Activated naive CD4-positive, alpha-beta T cell treated with anti-CD3 and anti-CD28 coated beads, Interleukin-2, amount 50 U/mL, for 16 hours (primary cell): ENCODE results near the gene CCDC78.

Experiments used
- DNase-seq: peaks from one replicate; pipeline ENCODE4 v3.0.0-alpha.2; 2020

CCDC78 gene

DNA sequence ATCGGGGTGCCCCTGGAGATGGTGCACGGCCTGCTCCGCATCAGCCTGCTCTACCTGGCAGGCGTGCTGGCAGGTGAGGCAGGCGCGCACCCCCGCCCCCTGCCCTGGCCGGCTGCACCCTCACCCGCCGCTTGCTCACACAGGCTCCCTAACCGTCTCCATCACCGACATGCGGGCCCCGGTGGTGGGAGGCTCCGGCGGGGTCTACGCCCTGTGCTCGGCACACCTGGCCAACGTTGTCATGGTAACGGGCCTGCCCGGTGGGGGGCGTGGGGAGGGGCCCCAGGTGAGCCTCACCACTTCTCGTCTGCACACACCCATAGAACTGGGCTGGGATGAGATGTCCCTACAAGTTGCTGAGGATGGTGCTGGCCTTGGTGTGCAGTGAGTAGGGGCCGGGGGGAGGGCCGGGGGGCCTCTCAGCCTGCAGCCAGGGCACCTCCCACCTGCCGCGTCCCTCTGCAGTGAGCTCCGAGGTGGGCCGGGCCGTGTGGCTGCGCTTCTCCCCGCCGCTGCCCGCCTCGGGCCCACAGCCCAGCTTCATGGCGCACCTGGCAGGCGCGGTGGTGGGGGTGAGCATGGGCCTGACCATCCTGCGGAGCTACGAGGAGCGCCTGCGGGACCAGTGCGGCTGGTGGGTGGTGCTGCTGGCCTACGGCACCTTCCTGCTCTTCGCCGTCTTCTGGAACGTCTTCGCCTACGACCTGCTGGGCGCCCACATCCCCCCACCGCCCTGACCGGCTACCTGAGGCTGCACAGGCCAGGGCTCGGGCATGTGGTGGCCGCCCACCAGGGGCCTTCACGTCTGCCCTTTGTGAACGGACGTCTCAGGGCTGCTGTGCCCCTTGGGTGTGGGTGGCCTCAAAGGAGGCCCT, 48.7 kb downstream of the CCDC78 start:
- DNase-seq, result no peak

DNA sequence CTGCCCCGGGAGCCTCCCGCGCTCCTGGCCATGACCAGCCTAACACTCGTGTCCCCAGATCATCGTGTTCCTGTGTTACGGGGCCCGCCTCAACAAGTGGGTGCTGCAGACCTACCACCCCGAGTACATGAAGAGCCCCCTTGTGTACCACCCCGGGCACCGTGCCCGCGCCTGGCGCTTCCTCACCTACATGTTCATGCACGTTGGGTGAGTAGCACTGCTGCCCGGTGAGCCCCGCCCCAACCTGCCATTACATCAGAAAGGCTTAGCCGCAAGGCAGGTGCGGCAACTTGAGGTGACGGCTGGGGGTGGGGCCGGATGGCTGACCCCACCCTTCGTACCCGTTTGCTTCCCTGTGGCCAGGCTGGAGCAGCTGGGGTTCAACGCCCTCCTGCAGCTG, 49.3 kb downstream of the CCDC78 start:
- no peak for DNase-seq

DNA sequence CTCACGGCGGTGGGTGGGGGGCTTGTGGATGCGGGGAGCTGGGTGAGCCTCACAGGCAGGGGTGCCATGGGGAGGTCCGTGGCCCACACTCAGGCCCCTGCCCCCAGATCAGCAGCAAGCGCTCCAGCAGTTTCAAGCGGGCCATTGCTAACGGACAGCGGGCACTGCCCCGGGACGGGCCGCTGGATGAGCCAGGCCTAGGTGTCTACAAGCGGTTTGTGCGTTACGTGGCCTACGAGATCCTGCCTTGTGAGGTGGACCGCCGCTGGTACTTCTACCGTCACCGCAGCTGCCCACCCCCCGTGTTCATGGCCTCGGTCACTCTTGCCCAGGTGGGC, 49.7 kb downstream of the CCDC78 start:
- DNase-seq, result no peak

DNA sequence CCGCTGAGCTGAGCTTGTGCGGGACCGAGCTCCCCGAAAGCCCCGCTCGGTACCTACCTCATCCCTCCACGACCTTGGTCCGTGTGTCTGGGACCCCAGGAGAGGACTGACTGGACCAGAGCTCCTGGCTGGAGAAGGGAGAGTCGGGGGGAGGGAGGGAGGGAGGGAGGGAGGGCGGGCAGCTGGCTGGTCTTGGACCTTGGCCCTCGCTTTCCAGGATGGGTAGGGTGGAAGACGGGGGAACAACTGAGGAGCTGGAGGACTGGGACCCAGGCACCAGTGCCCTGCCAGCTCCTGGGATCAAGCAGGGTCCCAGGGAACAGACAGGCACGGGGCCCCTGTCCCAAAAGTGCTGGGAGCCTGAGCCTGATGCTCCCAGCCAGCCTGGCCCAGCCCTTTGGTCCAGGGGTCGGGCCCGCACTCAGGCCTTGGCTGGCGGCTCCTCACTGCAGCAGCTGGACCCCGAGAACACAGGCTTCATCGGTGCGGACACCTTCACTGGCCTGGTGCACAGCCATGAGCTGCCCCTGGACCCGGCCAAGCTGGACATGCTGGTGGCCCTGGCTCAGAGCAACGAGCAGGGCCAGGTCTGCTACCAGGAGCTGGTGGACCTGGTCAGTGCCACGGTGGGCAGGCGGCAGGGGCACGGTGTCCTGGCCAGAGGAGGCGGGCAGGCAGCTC, 50.2 kb downstream of the CCDC78 start:
- no peak for DNase-seq

DNA sequence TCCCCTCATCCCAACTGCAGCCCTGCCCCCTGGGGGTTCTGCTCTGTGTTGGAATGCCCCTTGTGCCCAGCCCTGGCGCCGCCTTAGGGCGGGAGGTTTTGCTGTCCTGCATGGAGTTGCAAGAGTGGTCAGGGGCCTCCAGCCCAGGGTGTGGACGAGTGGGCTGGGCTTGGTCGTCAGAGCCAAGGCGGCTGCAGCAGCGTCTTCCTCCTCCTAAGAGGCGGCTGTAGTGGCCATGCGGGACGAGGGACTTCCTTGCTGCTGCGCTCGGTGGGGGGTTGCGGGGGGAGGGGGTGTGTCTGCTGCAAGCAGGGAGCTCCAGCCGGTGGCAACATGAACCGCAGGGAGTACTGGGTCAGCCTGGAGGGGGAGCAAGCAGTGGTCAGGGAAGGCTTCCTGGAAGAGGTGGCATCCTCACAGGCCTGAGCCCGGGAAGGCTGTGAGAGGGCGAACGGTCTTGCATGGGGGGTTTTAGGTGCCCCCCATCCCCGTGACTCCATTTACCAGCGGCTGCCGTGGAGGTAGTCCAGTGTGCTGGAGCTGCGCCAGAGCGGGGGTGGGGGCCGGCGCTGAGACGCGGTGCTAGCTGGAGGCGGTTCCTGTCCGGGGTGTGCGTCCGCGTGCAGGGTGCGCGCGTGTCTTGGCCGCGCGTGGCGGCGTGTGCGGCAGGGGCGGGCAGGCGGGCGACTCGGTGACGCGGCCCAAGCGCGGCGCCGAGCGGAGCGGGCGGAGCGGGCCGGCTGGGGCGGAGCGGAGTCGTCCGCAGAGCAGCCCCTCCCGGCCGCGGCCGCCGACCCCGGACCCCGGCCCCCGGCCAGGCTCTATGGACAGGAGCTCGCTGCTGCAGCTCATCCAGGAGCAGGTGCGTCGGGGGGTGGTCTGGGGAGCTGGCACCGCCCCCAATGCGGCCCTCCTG, 51.0 kb downstream of the CCDC78 start, which contains the start of gene RHBDL1:
RHBDL1 (plus strand) TSS at position 704 of the 916 bp plus-strand sequence; CDS start at position 824, 120 bp downstream.
- DNase-seq, result no peak

DNA sequence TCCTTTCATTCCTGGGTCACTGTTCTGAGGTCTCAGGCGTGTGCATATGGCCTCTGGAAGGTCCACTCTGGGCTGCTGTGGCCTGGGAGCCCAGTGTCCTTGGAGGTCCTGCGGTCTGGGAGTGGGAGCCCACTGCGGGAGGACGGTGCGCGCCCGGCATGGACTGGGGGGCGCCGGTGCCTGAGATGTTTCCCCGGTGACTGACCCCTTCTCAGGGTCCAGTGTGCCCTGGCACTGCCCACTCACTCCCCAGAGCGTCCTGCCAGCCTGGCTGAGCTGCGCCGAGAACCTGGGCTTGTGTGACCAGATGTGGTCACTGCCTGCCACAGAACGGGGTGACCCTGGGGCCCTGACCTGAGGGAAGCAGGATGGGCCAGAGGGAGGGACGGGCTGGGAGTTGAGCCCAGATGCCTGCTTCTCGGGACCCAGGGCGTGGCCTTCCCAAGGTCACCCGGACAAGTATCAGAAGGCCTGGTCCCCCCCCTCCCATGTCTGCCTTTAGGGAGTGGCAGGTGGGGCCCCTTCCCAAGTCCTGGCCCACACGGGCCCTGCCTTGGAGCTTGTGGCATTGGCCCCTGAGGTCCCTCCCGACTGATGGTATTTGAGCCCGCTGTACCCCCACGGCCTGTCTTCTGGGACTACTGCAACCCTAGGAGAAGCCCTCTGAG, 51.9 kb downstream of the CCDC78 start:
- DNase-seq, result no peak

DNA sequence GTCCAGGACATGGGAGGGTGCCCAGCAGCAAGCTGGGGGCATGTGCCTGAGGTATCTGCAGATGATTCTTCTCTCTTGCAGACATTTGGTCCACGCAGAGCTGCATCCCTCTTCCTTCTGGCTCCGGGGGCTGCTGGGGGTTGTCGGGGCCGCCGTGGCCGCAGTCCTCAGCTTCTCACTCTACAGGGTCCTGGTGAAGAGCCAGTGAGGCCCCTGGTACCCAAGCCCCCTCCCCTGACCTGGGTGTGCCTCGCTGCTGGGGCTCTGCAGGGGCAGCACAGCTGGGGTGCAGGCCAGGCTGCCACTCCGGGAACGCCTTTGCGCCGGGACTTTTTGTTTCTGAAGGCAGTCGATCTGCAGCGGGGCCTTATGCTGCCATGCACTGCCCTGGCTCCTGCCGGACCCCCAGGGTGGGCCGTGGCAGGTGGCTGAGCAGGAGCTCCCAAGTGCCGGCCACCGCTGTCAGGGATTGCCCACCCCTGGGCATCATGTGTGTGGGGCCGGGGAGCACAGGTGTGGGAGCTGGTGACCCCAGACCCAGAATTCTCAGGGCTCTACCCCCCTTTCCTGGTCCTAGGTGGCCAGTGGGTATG, 52.7 kb downstream of the CCDC78 start:
- DNase-seq, result no peak

DNA sequence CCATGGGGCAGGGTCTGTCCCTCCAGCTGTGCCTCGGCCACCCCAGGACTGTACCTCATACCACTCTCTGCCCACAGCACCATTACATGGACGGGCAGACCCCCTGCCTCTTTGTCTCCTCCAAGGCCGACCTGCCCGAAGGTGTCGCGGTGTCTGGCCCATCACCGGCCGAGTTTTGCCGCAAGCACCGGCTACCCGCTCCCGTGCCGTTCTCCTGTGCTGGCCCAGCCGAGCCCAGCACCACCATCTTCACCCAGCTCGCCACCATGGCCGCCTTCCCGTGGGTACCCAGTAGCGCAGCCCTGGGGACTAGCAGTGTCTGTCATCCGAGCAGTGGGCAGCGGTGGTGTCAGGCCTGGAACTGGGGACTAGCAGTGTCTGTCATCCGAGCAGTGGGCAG, 53.4 kb downstream of the CCDC78 start:
- no peak for DNase-seq
